Peyer's patch (tissue), 4 donors: ENCODE data around the gene PDE4D.

Experiments
- CTCF ChIP-seq, 6 experiments: fragments of 450-650 bp in 4 of 6; fragments of 200-600 bp in 2 of 6; sonication (generic) in 1 of 6; IDR thresholded peaks; one replicate each; pipeline ENCODE4 v1.5.1; 2017 to 2019; ENCODE audit warnings: antibody characterized with exemption in 6 of 6, mild to moderate bottlenecking in 3 of 6, moderate library complexity in 1 of 6
- POLR2A ChIP-seq, 2 donors: fragments of 450-650 bp; IDR thresholded peaks; one replicate each; pipeline ENCODE4 v1.5.1; 2017; ENCODE audit warnings: antibody characterized with exemption in 2 of 2, mild to moderate bottlenecking in 2 of 2, moderate library complexity in 2 of 2

- TF ChIP-seq CTCF (IDR thresholded peaks at IDR 0.05) (no peak), POLR2A (IDR thresholded peaks at IDR 0.05) (no peak)
These were observed 552.9 kb downstream of the PDE4D start for GRCh38 chr5:59340637-59341036.
